ENCODE measurements around the gene PHYHIPL. TPM values are rescaled to one million over a fixed set of nuclear protein-coding genes. Genes with fewer than 3 reads are reported as not detected.

PHYHIPL gene
- total and polyA plus RNA-seq, 2 of the 4 experiments (the other 2 are of a cell fraction): not detected

DNA sequence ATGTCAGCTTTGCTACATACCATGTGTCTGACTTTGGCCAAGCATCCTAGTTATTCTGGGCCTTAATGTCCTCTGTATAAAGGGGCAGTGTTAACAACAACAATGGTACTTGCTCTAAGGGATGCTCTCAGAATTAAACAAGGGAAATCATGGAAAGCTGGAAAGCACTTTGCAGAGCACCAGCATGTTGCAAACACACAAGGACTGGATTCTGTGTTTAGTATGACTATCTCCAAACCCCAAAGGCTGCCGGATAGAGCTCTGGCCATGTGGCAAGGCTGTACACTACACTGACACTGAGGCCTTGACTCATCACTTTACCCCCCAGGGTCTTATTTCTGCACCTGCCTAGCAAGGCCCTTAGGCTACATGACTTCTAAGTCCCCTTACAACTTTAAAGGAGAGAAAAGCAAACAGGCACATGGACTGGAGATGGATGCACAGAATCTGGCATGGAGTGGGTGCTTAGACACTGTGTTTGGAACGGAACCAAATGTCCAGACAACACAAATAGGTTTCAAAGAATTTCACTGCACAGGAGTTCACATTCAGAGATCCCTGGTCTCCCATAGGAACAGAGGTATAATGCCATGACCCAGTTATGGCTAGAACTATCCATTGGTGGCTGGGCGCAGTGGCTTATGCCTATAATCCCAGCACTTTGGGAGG is 111.3 kb downstream of the PHYHIPL start:
- Histone ChIP-seq H4K20me1 (ENCODE audit: insufficient read depth, low read length) (no peaks in the 10 kb centered on the region), H3K27me3 (ENCODE audit: control insufficient read depth, insufficient read depth, low read length) (no peaks in the 10 kb centered on the region), H3K4me2 (ENCODE audit: low read depth, low read length) (no peak overlapping the region), H2AK5ac (ENCODE audit: low read depth, low read length) (no peak overlapping the region), H3K14ac (replicated peaks; ENCODE audit: low read depth, low read length) (no peak overlapping the region), H2BK5ac (ENCODE audit: low read depth, low read length, poor library complexity, severe bottlenecking) (no peak overlapping the region), H4K8ac (ENCODE audit: low read depth in 2 of 2, low read length in 2 of 2) (no peak overlapping the region), H3K9ac (ENCODE audit: low read depth, low read length) (no peak overlapping the region), H2AK9ac (replicated peaks; ENCODE audit: low read depth, low read length, poor library complexity) (no peak overlapping the region), H3K79me1 (ENCODE audit: low read depth in 1 of 2, low read length in 2 of 2) (no peaks in the 10 kb centered on the region), H4K91ac (ENCODE audit: insufficient read depth, low read depth, low read length) (no peak overlapping the region), H3K9me1 (ENCODE audit: insufficient read depth, low read length) (no peaks in the 10 kb centered on the region), H2AFZ (replicated peaks; ENCODE audit: low read length, poor library complexity) (no peak overlapping the region), H3K27ac (ENCODE audit: insufficient read depth, low read length) (no peak overlapping the region), H4K5ac (ENCODE audit: low read depth, low read length) (no peak overlapping the region), H2BK15ac (ENCODE audit: low read depth, low read length) (no peak overlapping the region), H3K56ac (ENCODE audit: extremely low read depth, insufficient read depth, low read length) (no peak overlapping the region), H3K4me1 (ENCODE audit: control insufficient read depth, insufficient read depth, low read length) (no peaks in the 10 kb centered on the region), H3K18ac (ENCODE audit: low read depth, low read length) (no peak overlapping the region), H2BK120ac (ENCODE audit: low read depth, low read length) (no peak overlapping the region), H3K36me3 (ENCODE audit: control insufficient read depth, insufficient read depth, low read length) (no peaks in the 10 kb centered on the region), H3K9me3 (ENCODE audit: control insufficient read depth, insufficient read depth, low read length) (no peaks in the 10 kb centered on the region), H3K23ac (ENCODE audit: low read depth, low read length) (no peak overlapping the region), H3K4me3 (ENCODE audit: insufficient read depth, low read depth, low read length) (no peak overlapping the region), H2BK20ac (ENCODE audit: low read depth, low read length) (no peak overlapping the region), H3K4ac (ENCODE audit: low read depth, low read length) (no peak overlapping the region)
- WGBS, 2 experiments (ENCODE audit: extremely low coverage in 2 of 2, insufficient read length in 1 of 2): no CpG with 5 or more reads among the region's 3 CpGs
- TF ChIP-seq POLR2A (IDR thresholded peaks at IDR 0.05; ENCODE audit: low read depth, low read length) (no peak), CHD1 (IDR thresholded peaks at IDR 0.05; ENCODE audit: low read depth, low read length) (no peak), MAFK (IDR thresholded peaks at IDR 0.05; ENCODE audit: low read depth, low read length) (no peak), CEBPB (IDR thresholded peaks at IDR 0.05; ENCODE audit: low read depth, low read length) (no peak), MXI1 (IDR thresholded peaks at IDR 0.05; ENCODE audit: borderline replicate concordance, low read depth, low read length) (no peak), RCOR1 (IDR thresholded peaks at IDR 0.05; ENCODE audit: insufficient replicate concordance, low read length) (no peak), FOS (IDR thresholded peaks at IDR 0.05; ENCODE audit: low read depth, low read length) (no peak), SMC3 (IDR thresholded peaks at IDR 0.05; ENCODE audit: low read depth, low read length) (no peak), RFX5 (IDR thresholded peaks at IDR 0.05; ENCODE audit: low read depth, low read length) (no peak), BHLHE40 (IDR thresholded peaks at IDR 0.05; ENCODE audit: low read depth, low read length) (no peak)
- TF ChIP-seq, protein P1, sequence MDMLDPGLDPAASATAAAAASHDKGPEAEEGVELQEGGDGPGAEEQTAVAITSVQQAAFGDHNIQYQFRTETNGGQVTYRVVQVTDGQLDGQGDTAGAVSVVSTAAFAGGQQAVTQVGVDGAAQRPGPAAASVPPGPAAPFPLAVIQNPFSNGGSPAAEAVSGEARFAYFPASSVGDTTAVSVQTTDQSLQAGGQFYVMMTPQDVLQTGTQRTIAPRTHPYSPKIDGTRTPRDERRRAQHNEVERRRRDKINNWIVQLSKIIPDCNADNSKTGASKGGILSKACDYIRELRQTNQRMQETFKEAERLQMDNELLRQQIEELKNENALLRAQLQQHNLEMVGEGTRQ (IDR thresholded peaks at IDR 0.05; ENCODE audit: low read depth, low read length): no peak
- DNase-seq (no peak), ATAC-seq (ENCODE audit: low read depth) (no peak)
- dilution Hi-C loops (cut with HindIII; ENCODE audit: low sequenced_read_pairs, unreplicated experiment): no loop called here
- POLR2A ChIA-PET (ENCODE audit: unreplicated experiment): no interaction called here
- BruUV-seq (replicated peaks): no TSS peak
- in situ Hi-C loops (cut with MboI; ENCODE audit: low sequenced_read_pairs): no loop called here
- intact Hi-C loops (cut with micrococcal nuclease): no loop called here
- CTCF ChIA-PET: no interaction called here
